Heart left ventricle (tissue), 16 donors: ENCODE results near the gene KDELR3. TPM values are rescaled to one million over a fixed set of nuclear protein-coding genes. Genes with fewer than 3 reads are reported as not detected.
A peak's percentile ranks its signal among the peaks of the same experiment; 100 is the strongest.

Source experiments
- ATAC-seq, 4 donors: fragments of 200-7000 bp; cut with Tn5 transposase; one replicate each; pipeline ENCODE4 v1.9.1; 2020 to 2022; ENCODE audit warnings: moderate library complexity in 4 of 4, mild to moderate bottlenecking in 3 of 4, moderate number of reproducible peaks in 1 of 4
- DNase-seq, 5 donors: peaks; one replicate each; pipeline ENCODE4 v3.0.0-alpha.2; 2020
- H3K27ac ChIP-seq, 12 donors: fragments of 200-600 bp; sonication (generic) in 4 of 12; one replicate each; pipeline versions ENCODE4 v1.5.0 to v1.8.0; 2016 to 2022; ENCODE audit warnings: mild to moderate bottlenecking in 2 of 12
- H3K27me3 ChIP-seq, 9 donors: fragments of 200-600 bp; sonication (generic) in 2 of 9; one replicate each; pipeline versions ENCODE4 v1.5.1 to v1.8.0; 2016 to 2022; ENCODE audit warnings: mild to moderate bottlenecking in 3 of 9
- H3K36me3 ChIP-seq, 9 donors: fragments of 200-600 bp; sonication (generic) in 2 of 9; one replicate each; pipeline versions ENCODE4 v1.5.0 to v1.8.0; 2018 to 2022; ENCODE audit warnings: mild to moderate bottlenecking in 2 of 9
- H3K4me1 ChIP-seq, 12 donors: fragments of 200-600 bp; sonication (generic) in 4 of 12; one replicate each; pipeline versions ENCODE4 v1.5.0 to v1.8.0; 2016 to 2022; ENCODE audit warnings: mild to moderate bottlenecking in 3 of 12
- H3K4me3 ChIP-seq, 12 donors: fragments of 200-600 bp; sonication (generic) in 4 of 12; one replicate each; pipeline versions ENCODE4 v1.5.0 to v1.8.0; 2017 to 2022; ENCODE audit warnings: mild to moderate bottlenecking in 9 of 12, moderate library complexity in 4 of 12
- H3K9me3 ChIP-seq, 12 donors: fragments of 200-600 bp; sonication (generic) in 4 of 12; one replicate each; pipeline versions ENCODE4 v1.5.0 to v1.8.0; 2016 to 2022; ENCODE audit warnings: mild to moderate bottlenecking in 1 of 12
- POLR2A ChIP-seq, 2 donors: fragments of 450-650 bp; IDR thresholded peaks; one replicate each; pipeline ENCODE4 v1.6.1; 2017; ENCODE audit warnings: antibody characterized with exemption in 2 of 2, mild to moderate bottlenecking in 2 of 2, moderate library complexity in 2 of 2
- WGBS, 4 donors: extraction: QIAGEN DNeasy Blood & Tissue Kit in 2 of 4; methylation state at CpG; one replicate each; pipeline versions ENCODE4 v1.1.5 to v1.1.7; 2013 to 2018; 5-methylcytosine and 5-hydroxymethylcytosine counted together
- intact Hi-C, 10 donors: fragments of 100-400 bp; cut with DNase I; formaldehyde crosslinking; loops; one replicate each; pipeline versions ENCODE4 v1.11.1 to v1.14.2; 2022
- polyA plus RNA-seq, 2 donors: library from polyadenylated mRNA; stranded (reverse); fragments of 200-250 nt; gene quantifications; one replicate each; pipeline ENCODE4 v1.2.3, GENCODE V29; 2013
- total RNA-seq, 9 donors: library from RNA; depleted of rRNA in 2 of 9; stranded (reverse); fragments of >200 nt in 2 of 9; fragmentation: NEBNext Ultra II Directional in 3 of 9; extraction: Animal tissue kit (Norgen Biotek cat#: 25700) in 3 of 9; gene quantifications; one replicate each; pipeline versions ENCODE4 v1.1.0 to v1.2.4, GENCODE V29; 2016 to 2023
- TF ChIP-seq, protein P1 (sequence below), 12 donors: fragments of 200-600 bp; sonication (generic) in 4 of 12; IDR thresholded peaks; one replicate each; pipeline versions ENCODE4 v1.5.0 to v1.8.0; 2018 to 2022; ENCODE audit warnings: antibody characterized with exemption in 12 of 12, mild to moderate bottlenecking in 5 of 12
- donor health status: ischemic (EF 13 %, LVEDD 7.1; RV severe dilation, severe dysfunction).
- donor health status: healthy with polysubstance abuse.
- donor health status: DM: no; HTN: yes; CAD: no.
- donor health status: DM: no; HTN: no; CAD: no.
- donor health status: ischemic (EF 25% LVEDD 6.9; RV normal size, moderate dysfunction).
- donor health status: ischemic (EF 25% LVEDD 5.7; RV mildly dilated, moderate dysfunction).
- donor health status: healthy.
- donor health status: DM: yes; HTN: yes; CAD: no.
- donor health status: ischemic (EF 35%, LVEDD 5.7; RV mildly dilated, moderate dysfunction).
- donor health status: nonischemic (EF 11% LVEDD 7.7; RV severe dilation, severe dysfunction).
- donor health status: DM: yes; HTN: yes; CAD: no.
- donor health status: PGD.
- donor health status: ischemic (EF 29% LVEDD 5.4; RV normal size, mild dysfunction).
- donor health status: nonischemic (EF 23%, LVEDD 6.1; RV moderate dilation, normal function).

Gene KDELR3
- total and polyA plus RNA-seq, 11 donors, result 4.4 to 15.5 (median 8.5) TPM

DNA sequence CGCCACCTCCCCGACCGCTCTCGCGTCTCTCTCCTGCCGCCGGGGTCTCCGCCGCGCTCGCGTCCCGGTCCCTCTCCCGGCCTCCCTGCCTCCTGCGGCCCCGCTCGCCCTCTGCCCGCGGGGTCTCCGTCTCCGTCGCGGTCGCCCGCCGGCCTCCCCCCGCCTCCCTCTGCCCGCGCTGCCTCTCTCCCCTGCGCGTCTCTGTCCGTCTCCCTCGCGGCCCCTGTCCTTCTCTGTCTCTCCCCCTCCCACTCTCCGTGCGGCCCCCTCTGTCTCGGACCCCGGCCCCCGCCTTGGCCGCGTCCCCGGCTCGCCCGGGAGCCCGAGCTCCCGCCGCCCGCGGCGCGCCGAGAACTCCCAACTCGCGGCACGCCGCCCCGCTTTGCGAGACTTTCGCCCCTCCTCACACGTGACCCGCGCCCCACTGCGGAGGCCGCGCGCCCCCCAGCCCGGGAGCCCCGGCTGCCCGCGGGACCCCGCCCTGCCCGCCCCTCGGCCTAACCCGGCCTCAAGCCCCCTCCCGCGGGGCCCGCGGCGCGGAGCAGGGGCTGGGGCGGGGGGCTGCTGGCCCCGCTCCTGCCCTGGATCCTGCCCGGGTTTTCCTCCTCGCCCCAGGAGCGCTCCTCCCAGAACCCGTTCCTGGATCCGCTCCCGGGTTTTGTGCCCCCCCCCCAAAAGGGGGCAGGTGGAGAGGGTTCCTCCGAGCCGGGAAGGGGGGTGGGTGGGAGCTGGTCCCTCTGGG is 12.2 kb upstream of the KDELR3 start:
- H3K27me3 ChIP-seq, result peaks cover 0 to 81% (median 26%) of the 10 kb centered on the region in 9 donors
- peak in 1 of 2 donors; percentile 19 for TF ChIP-seq POLR2A (IDR thresholded peaks at IDR 0.05)
- TF ChIP-seq, protein P1, sequence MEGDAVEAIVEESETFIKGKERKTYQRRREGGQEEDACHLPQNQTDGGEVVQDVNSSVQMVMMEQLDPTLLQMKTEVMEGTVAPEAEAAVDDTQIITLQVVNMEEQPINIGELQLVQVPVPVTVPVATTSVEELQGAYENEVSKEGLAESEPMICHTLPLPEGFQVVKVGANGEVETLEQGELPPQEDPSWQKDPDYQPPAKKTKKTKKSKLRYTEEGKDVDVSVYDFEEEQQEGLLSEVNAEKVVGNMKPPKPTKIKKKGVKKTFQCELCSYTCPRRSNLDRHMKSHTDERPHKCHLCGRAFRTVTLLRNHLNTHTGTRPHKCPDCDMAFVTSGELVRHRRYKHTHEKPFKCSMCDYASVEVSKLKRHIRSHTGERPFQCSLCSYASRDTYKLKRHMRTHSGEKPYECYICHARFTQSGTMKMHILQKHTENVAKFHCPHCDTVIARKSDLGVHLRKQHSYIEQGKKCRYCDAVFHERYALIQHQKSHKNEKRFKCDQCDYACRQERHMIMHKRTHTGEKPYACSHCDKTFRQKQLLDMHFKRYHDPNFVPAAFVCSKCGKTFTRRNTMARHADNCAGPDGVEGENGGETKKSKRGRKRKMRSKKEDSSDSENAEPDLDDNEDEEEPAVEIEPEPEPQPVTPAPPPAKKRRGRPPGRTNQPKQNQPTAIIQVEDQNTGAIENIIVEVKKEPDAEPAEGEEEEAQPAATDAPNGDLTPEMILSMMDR (IDR thresholded peaks at IDR 0.05), result no peak
- peak overlapping the region; percentile 52 to 99 (median 80) for H3K27ac ChIP-seq
- intact Hi-C loops, result loop anchor here in 2 of 10 donors (2.0 kb wide), 1 partner anchor 41 kb away; no protein-coding TSS in a partner anchor
- peak in 3 of 5 donors; percentile 57 to 63 (median 61) for DNase-seq
- 0 to 1% (median 1%) methylated on average over 33 to 90 of the region's 90 CpGs for WGBS, 4 donors
- peak overlapping the region; percentile 29 to 84 (median 59) for H3K4me3 ChIP-seq
- peaks cover 0 to 68% (median 7%) of the 10 kb centered on the region in 12 donors for H3K4me1 ChIP-seq
- ATAC-seq, result peak in 1 of 4 donors; percentile 2
- no peaks in the 10 kb centered on the region for H3K36me3 ChIP-seq
- no peaks in the 10 kb centered on the region for H3K9me3 ChIP-seq

GRCh38 chr22:38456272-38456835 is 11.5 kb upstream of the KDELR3 start:
- ATAC-seq, result no peak
- WGBS, 4 donors, result 43 to 70% (median 51%) methylated on average over 6 to 17 of the region's 17 CpGs
- peak overlapping the region in 11 of 12 donors; percentile 50 to 84 (median 59) for H3K4me3 ChIP-seq
- H3K9me3 ChIP-seq, result no peaks in the 10 kb centered on the region
- H3K4me1 ChIP-seq, result peaks cover 0 to 68% (median 7%) of the 10 kb centered on the region in 12 donors
- intact Hi-C loops, result loop anchor here in 1 of 10 donors (2.0 kb wide), 1 partner anchor 42 kb away; no protein-coding TSS in a partner anchor
- peak overlapping the region in 10 of 12 donors; percentile 52 to 99 (median 84) for H3K27ac ChIP-seq
- DNase-seq, result no peak
- H3K36me3 ChIP-seq, result no peaks in the 10 kb centered on the region
- TF ChIP-seq, protein P1 (IDR thresholded peaks at IDR 0.05), result no peak
- TF ChIP-seq POLR2A (IDR thresholded peaks at IDR 0.05), result no peak
- H3K27me3 ChIP-seq, result peaks cover 0 to 83% (median 27%) of the 10 kb centered on the region in 9 donors

- peaks cover 0 to 69% (median 11%) of the 10 kb centered on the region in 12 donors for H3K4me1 ChIP-seq
- intact Hi-C loops, result loop anchor here in 1 of 10 donors (2.0 kb wide), 1 partner anchor 42 kb away; no protein-coding TSS in a partner anchor
- peaks cover 0 to 90% (median 32%) of the 10 kb centered on the region in 9 donors for H3K27me3 ChIP-seq
- TF ChIP-seq, protein P1 (IDR thresholded peaks at IDR 0.05), result no peak
- TF ChIP-seq POLR2A (IDR thresholded peaks at IDR 0.05), result no peak
- peak overlapping the region in 9 of 12 donors; percentile 7 to 99 (median 81) for H3K27ac ChIP-seq
- H3K36me3 ChIP-seq, result no peaks in the 10 kb centered on the region
- no peaks in the 10 kb centered on the region for H3K9me3 ChIP-seq
- WGBS, 4 donors, result 59 to 73% (median 64%) methylated on average over 14 of the region's 14 CpGs
- no peak overlapping the region for H3K4me3 ChIP-seq
- DNase-seq (peak in 2 of 5 donors; percentile 73 to 78), ATAC-seq (peak; percentile 33 to 66 (median 42))
These were observed 10.8 kb upstream of the KDELR3 start for GRCh38 chr22:38456841-38457699.
